GF-D8 (cell line): Measurements from ENCODE around the gene CD200R1L.
A peak's percentile ranks its signal among the peaks of the same experiment; 100 is the strongest.
"Not testable (repeated sequence)": the region's sequence is repeated elsewhere in the genome, so short reads cannot be mapped to it uniquely, and the experiment has no call there.

ENCODE experiments used
- DNase-seq: peaks from one replicate; lab custom pipeline; 2025; lab: John Stamatoyannopoulos, UW

The CD200R1L gene

DNA sequence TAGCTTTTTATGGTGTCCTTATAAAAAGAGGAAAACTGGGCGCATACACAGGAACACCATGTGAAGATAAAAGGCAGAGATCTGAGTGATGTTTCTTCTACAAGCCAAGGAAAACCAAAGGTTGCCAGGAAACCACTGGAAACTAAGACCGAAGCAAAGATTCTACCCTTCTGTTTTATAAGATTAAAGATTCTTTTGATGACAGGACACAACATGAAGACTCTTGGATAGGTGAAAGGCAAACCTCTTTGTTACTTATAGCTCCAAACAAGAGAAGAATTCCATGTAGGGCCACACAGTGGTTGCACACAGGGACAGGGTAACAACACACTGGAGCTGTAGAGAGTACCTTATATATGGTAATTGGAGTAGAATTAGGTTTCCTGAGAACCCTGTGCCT lies at the start of gene CD200R1L:
TSS of gene CD200R1L (minus strand) at position 101 of the 400 bp plus-strand sequence. CDS start 17,497 bp downstream, outside the sequence.
- DNase-seq = no peak

DNA sequence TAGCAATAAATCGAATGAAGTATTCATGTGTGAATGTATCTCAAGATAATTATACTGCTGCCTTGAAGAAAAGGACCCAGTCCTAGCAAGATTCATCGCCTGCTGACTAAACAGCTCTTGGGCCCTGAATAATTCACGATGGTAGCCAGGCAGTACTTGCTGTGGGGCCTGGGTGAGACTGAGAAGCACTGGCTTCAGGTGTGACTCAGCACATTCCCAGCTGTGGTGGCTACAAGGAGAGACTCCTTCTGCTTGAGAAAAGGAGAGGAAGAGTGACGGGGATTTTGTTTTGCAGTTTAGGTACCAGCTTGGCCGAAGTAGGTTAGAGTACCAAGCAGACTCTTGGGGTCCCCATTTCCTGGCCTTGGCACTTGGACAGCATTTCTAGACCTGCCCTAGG lies 47.6 kb upstream of the CD200R1L start:
- DNase-seq = no peak

- no peak for DNase-seq
Observed at GRCh38 chr3:112889357-112889756, 42.7 kb upstream of the CD200R1L start.

GRCh38 chr3:112888381-112889085 lies 41.9 kb upstream of the CD200R1L start:
- no peak for DNase-seq

- no peak for DNase-seq
Observed at GRCh38 chr3:112884678-112885290, 38.1 kb upstream of the CD200R1L start.

DNA sequence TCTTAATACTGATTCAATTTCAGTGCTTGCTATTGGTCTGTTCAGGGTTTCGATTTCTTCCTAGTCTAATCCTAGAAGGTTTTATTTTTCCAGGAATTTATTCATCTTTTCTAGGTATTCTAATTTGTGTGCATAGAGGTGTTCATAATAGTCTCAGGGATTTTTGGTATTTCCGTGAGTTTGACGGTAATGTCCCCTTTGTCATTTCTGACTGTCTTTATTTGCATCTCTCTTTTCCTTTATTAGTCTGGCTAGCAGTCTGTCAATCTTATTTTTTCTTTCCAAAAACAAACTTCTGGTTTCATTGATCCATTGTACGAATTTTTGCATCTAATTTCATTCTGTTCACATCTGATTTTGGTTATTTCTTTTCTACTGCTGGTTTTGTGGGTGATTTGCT lies 35.2 kb upstream of the CD200R1L start:
- no peak for DNase-seq

DNA sequence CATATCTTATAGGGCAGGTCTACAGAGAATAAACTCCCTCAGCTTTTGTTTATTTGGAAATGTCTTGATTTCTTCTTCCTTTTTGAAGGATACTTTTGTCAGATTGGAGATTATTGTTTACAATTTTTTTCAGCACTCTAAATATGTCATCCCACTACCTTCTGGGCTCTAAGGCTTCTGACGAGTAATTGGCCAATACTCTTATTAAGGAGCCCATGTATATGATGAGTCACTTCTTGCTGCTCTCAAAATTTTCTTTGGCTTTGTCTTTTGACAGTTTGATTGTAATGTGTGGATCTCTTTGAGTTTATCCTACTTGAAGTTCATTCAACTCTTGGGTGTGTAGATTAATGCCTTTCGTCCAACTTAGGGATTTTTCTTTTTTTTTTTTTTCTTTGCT lies 28.9 kb upstream of the CD200R1L start:
- DNase-seq = no peak

DNA sequence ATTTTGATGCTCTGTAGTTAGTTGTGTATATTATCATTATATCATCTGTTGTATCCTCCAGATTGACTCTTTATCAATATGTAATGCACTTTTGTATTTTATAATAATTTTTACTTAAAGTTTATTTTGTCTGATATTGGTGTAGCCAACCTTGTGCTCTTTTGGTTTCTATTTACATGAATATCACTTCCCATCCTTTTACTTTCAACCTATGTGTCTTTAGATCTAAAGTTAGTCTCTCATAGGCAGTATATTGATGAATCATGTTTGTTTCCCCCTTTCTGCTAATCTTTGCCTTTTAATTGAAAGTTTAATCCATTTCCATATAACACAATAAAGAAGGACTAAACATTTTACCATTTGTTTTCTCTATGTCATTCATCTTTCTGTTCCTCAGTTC lies 28.1 kb upstream of the CD200R1L start:
- no peak for DNase-seq

GRCh38 chr3:112873632-112874031 lies 27.0 kb upstream of the CD200R1L start:
- no peak for DNase-seq

DNA sequence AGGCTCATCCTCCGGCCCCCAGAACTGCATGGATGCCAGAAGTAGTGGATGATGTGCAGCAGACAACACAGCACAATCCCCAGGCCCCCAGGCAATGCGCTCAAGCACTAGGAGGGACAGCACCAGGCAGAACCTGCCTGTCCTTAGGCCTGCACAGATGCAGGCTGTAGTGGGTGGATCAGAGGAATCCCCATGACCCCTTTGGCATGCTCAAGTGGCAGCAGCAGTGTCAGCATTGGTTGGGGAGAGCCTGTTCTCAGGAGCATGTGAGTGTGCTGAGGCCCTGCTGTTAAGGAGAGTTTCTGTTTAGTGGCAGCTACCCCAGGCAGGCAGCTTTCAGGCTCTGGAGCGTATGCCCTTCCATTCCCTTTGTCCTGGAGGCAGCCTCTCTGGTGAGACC lies 25.1 kb upstream of the CD200R1L start:
- DNase-seq = no peak

GRCh38 chr3:112865757-112866156 lies 19.1 kb upstream of the CD200R1L start:
- no peak for DNase-seq

- DNase-seq = no peak
Observed at GRCh38 chr3:112860898-112861297, 14.2 kb upstream of the CD200R1L start.

- peak; percentile 54 for DNase-seq
Observed at GRCh38 chr3:112858410-112859069, 11.9 kb upstream of the CD200R1L start.

DNA sequence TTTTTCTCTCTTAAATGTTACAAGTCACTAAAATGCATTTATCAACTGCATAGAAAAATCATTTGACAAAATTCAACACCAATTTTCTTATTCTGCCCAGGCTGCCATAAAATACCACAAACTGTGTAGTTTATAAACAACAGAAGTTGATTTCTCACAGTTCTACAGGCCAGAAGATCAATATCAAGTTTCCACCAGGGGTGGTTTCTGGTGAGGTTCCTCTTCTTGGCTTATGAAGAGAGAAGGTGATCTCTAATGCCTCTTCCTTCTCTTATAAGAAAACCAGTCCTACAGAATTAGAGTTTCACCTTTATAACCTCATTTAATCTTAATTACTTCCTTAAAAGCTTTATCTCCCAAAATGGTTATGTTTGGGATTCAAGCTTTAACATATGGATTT lies 10.9 kb upstream of the CD200R1L start:
- peak; percentile 32 for DNase-seq

DNA sequence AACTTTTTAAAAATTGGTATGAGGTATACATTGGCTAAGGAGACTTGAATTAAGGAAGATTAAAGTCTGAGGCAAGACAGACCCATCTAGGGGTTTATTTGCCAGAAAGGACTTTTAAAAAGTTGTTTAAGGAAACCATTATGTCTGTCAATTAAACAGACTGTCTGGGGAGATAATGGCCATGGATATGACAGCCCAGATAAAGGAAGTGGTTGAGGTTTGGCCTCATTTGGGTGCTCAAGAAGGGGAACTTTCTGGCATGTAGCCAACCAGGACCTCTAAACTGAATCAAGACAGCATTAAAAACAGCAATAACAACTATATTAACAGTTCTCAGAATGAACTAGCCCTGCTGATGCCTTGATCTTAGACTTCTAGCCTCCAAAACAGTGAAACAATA lies 9.9 kb upstream of the CD200R1L start:
- DNase-seq = peak; percentile 49

GRCh38 chr3:112855883-112856282 lies 9.2 kb upstream of the CD200R1L start:
- no peak for DNase-seq

- DNase-seq = not testable (repeated sequence)
Observed at GRCh38 chr3:112855074-112855473, 8.4 kb upstream of the CD200R1L start.

- no peak for DNase-seq
Observed at GRCh38 chr3:112848196-112848595, 1.5 kb upstream of the CD200R1L start.

GRCh38 chr3:112847692-112848091 lies 1.0 kb upstream of the CD200R1L start:
- no peak for DNase-seq

GRCh38 chr3:112845772-112846171 lies 892 bp downstream of the CD200R1L start:
- no peak for DNase-seq

GRCh38 chr3:112829046-112829445 lies 17.6 kb downstream of the CD200R1L start:
- no peak for DNase-seq

DNA sequence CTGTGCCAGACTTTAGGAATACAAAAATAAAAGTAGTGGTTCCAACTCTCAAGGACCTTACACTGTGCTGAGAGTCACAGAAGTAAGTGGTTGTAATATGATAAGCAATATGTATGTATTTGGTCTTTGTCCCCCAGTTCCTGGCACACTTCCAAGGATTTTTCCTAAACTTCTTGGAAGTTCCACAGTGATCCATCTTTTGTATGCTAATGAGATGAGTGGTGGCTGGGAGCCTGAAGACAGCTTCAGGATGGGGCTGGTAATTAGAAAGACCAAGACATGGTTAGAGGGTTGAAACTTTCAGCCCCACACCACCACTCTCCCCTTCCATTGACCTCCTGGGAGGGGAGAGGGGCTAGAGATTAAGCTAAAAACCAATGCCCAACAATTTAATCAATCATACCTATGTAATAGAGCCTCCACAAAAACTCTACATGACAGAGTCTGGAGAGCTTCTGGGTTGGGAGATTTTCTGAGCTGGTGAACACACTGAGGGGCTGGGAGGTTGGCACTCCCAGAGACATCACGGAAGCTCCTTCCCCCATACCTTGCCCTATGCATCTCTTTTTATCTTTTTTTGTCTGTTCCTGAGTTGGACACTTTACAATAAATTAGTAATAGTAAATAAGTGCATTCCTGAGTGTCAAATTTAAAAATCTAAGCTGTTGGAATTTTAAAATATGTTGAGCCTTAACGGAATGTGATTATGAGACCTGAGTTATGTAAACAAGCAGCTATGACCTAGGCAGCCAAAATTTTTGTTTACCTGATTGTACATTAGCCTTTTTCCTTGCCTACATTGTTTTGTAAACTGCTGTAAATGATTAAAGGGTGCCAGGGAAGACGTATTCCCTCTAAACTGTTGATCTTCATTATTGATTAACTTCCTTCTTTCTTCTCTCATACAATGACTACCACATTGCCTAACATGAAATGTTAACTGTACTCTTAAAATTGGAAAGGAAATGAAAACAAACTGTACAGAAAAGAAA lies 24.3 kb downstream of the CD200R1L start:
- no peak for DNase-seq
